Epidermal melanocyte (primary cell): ENCODE data around the gene ADD3.

Experiments used
- DNase-seq: peaks from one replicate; pipeline ENCODE4 v3.0.0; 2011; ENCODE audit warnings: low spot score; ENCODE audit not compliant: insufficient read length

Gene ADD3

DNA sequence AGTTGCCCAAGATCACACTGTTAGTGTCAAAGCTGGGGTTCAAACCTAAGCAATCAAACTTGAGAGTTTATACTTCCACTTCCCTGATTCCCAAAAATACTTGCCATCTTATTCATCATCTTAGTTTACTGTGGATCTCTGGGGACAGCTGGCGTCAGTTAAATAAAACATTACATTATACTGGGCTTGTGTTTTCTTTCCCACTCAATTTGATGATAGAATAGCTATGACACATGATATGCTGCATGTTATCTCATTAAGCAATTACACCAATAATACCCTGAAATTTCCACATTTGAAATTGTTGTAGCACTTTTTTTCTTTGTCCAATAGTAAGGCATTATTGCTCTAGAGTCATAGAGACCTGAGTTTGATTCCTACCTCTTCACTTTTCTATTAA lies 136.7 kb downstream of the ADD3 start:
- DNase-seq: no peak

- DNase-seq: no peak
These were observed 140.2 kb downstream of the ADD3 start for GRCh38 chr10:110147961-110148360.

DNA sequence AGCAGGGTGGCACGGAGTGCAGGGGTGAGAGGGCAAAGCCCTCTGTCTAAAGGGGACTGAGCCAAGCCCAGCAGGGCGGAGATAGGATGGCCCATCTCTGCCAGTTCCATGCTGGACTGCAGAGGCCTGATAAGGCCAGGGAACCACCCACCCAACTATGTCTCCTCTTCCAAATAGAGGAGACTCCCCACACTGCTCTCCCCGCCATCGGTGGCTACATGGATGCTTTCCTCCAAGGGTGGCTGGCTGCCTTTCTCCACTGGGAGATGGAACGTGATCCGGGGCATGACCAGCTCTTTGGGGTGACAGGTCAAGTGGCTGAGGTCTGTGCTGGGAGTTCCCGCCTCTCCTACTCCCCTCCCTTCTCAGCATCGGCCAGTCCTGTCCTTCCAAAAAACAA lies 141.5 kb downstream of the ADD3 start:
- DNase-seq: no peak

GRCh38 chr10:110150046-110150445 lies 142.3 kb downstream of the ADD3 start:
- no peak for DNase-seq

DNA sequence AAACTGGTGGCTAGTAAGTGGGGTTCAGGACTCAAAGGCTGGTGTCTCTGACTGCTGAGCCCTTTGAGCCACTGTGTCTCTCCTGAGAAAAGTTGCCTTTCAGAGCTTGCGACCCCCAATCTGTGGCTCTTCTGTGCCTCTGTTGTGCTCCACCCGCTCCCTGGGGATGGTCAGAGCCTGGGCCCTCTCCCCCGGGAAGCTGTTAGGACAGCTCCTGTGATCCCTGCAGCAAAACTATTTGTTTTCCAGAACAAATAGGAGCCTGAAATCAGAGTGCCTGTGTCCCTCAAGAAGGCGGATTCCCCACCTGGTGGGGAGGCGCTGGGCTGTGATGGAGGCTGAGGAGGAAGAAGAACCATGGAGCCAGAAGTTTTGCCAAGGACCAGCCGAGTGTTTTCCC lies 143.2 kb downstream of the ADD3 start:
- DNase-seq: no peak

GRCh38 chr10:110151467-110151866 lies 143.7 kb downstream of the ADD3 start:
- DNase-seq: no peak

DNA sequence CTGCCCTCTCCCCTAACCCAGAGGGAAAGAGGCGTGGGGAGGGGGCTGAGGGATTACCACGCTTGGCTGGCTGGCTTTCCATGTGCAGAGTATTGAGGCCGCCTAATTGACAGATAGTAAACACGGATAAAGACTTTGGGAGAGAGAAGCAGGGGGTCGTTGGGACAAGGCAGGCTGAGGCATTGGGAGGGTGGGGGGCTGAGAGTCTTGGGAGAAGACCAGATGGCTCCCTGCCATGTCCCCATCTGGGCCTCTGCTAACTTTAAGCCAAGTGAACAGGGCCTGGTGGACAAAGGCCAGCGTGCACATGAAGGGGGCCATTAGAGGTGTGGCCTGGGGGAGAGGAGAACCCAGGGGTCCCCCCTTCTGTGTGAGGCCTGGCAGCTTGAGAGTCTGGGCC lies 144.2 kb downstream of the ADD3 start:
- no peak for DNase-seq

- DNase-seq: no peak
These were observed 145.6 kb downstream of the ADD3 start for GRCh38 chr10:110153396-110153795.

- DNase-seq: no peak
These were observed 148.3 kb downstream of the ADD3 start for GRCh38 chr10:110156046-110156445.

DNA sequence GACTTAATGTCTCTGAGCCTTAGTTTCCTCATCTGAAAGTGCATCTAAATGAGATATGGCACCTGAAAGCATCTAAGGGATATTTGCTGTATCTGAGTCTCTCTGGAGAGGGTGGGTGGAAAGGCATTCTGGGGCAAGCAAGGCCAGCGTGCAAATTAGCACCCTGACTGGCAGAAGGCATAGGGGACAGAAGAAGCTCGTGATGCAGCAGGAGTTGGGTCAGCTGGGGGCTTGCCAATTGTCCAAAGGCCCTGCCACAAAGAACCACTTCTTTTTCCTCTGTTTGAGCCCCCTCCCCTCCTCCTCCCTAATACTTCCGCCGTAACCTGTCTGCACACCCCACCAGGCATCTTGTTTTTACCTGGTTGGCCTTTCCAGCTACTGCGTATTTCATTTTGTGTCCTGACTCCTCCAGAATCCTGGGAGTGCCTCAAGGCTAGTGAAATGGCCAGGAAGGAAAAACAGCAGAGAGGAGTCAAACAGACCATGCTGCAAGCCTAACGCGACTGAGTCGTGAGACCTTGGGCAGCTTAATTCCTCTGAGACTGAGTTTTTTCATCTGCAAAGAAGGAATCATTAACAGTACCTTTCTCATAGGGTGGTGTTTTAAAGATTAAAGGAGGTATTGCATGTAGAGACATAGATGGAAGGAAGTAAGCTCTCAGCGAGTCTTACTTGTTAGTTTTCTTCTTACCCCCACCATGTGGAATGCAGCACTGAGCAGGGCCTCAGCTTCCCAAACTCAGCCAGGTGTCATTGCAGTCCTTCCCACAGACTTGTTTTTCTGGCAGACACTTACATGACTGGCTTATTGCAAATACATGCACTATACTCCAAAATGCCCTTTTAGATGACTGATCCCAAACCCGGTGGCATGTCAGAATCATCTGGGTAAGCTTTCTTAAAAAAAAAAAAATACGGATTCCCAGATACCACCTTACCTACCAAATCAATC lies 150.5 kb downstream of the ADD3 start:
- no peak for DNase-seq

- DNase-seq: no peak
These were observed 152.3 kb downstream of the ADD3 start for GRCh38 chr10:110160081-110160480.

DNA sequence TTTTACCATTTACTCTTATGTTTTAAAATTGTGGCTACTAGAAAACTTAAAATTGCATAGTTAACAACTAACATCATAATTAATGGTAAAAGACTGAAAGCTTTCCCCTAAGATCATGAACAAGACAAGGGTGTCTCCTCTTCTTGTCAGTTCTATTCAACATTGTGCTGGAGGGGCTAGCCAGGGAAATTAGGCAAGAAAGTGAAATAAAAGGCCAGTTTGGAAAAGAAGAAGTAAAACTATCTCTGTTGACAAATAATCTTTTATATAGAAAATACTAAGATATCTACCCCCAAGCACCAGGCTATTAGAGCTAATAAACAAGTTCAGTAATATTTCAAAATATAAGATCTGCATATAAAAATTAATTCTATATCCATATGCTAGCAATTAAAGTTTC lies 152.7 kb downstream of the ADD3 start:
- DNase-seq: no peak

- DNase-seq: no peak
These were observed 155.0 kb downstream of the ADD3 start for GRCh38 chr10:110162741-110163145.

DNA sequence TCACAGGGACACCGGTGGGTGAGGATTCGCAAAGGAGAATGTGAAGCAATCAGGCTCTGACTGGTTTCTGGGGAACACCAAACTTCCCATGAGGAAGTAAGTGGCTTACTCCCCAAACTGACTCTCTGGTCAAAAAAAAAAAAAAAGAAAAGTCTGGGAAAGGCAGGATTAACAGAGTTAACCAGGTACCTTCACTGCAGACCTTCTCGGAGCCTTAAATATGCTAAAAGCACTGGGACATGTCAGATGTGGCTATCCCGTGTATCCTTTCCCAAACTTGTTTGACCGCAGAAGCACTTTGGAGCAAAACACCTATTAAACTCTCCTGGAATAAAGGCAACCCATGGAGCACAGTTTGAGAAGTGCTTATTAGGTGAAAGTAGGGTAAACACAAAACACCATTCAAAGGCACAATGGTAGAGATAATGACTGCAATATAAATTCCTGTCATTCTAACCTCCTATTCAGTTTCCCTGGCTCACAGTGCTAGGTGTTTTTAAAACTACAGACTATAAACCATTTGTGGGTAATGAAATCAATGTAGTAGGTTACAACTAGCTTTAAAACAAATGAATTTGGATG lies 155.5 kb downstream of the ADD3 start:
- no peak for DNase-seq

DNA sequence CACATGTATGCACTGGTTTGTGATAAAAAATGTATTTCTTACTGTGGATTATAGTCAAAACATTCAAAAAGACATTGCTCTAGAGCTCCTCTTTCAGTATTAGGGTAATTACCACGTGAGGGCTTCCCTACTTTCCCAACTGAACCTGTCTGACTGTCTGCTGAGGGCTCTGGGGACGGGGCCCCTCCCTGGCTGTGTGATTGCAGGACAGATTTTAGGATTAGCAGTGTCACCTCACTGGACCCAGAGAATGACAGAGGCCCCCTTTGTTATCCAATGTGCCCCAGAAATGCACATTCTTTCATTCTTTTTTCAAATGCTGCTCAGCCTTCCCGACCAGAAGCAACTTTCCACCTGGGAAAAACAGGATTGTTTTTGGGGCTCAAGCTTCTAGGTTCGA lies 156.1 kb downstream of the ADD3 start:
- no peak for DNase-seq

DNA sequence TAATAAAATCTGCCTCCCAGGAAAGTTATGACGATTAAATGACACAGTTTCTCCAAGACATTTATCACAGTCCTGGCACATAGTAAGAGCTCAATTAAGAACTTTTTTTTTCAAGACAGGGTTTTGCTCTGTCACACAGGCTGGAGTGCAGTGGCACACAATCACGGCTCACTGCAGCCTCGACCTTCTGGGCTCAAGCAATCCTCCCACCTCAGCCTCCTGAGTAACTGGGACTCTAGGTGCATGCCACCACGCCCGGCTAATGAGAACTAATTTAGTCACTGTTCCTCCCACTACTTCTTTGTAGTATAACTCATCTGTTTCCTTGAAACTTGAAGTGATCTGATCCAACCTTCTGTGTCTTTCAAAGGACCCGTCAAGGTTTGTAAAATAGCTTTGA lies 157.5 kb downstream of the ADD3 start:
- DNase-seq: no peak

DNA sequence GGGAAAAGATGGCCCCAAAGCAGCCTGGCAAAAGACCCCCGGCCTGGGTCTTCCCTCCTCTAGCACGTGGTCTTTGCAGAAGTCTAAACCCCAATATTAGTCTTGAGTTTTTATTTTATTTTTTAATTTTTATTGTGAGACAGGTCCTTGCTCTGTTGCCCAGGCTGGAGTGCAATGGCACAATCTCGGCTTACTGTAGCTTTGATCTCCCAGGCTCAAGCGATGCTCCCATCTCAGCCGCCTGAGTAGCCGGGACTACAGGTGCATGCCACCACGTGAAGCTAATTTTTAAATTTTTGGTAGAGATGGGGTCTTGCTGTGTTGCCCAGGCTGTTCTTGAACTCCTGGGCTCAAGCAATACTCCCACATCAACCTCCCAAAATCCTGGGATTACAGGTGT lies 159.4 kb downstream of the ADD3 start:
- no peak for DNase-seq

DNA sequence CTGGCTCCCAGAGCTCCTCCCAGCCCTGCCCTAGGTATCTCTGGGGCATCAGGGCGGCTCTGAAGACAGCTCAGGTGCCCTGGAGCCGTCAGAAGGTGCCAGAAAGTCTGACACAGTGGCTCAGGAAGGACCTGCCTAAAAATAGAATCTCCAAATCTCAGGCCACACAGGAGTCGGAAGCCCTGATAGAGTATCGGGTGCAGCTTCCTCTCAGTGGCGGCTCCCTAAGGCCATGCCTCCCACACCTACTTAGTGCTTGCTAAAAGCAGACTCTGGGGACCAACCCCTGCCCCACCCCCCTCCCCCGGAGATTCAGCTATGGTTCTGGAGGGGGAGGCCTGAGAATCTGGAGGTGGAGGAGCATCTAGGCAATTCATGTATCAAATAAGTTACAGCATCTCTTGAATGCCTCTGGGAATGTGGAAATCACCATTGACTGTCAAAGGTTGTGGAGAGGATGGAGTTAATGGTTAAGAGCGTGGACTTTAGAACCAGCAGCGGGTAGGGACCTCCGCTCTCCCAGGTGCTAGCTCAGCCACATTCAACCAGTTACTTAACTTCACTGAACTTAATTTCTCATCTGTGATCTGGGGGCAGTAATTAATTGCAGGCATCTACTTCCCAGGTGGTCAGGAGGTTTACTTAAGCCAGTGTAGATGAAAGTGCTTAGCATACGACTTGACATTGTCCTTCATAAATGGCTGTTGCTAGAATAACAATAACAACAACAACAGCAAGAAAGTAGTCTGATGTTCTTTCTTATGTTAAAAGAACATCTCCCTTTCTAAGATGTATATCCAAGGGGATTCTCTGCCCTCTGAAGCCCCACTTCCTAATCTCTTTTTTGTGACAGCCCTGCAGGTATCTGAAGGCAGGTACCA lies 161.1 kb downstream of the ADD3 start:
- no peak for DNase-seq

DNA sequence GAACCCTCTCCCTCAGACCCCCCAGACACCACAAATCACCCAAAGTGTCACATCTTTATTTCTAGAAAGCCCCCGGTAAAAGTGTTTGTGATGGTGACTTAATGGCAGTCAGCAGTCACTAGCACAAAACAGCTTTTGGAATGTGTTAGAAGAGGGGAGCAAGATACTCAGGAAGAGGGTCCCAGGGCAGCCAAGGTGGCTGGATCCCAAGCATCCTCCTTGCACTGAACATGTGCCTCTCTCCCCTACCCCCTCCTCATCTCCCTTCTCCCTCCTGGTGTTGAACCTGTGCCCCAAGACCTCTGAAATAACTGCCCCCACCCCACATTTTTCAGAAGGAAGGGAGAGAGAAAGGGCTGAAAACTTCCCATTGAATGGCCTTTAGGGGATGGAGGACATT lies 161.8 kb downstream of the ADD3 start:
- DNase-seq: no peak

DNA sequence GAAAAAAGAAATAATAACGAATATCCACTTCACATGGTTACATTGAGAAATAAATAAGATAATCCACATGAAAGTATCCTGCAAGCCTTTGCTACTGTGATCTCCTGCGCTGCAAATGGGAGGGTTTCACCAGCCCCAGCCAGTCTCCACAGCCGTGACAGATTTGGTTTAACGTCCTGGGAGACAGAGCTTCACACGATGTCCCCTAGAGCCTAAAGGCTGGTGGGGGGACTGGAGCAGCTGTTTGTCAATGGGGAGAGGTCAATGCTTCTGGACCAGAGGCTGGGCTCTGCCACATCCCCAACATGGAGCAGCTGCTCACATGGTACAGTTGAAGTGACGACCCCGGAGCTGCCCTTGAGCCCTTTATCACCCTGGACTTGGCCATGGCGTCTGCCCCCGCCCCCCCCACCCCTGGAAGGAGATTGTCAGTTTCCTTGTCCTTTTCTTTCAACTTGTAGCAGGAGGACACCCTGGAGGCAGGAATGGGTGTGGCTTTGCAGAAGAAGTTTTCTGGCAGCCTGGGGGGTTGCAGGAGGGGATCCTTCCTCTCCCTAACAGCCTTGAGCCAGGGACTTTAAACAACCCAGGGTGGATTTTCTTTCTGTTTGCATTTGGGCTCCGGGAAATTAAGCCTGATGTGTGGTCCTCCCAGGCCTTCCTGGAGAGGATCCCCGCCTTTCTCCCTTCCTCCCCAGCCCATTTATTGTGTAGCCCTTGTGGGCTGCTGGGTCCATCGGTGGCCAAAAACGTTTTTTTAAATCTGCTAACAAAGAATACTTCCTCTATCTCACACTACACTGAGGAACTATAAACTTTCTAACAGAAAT lies 162.6 kb downstream of the ADD3 start:
- no peak for DNase-seq

DNA sequence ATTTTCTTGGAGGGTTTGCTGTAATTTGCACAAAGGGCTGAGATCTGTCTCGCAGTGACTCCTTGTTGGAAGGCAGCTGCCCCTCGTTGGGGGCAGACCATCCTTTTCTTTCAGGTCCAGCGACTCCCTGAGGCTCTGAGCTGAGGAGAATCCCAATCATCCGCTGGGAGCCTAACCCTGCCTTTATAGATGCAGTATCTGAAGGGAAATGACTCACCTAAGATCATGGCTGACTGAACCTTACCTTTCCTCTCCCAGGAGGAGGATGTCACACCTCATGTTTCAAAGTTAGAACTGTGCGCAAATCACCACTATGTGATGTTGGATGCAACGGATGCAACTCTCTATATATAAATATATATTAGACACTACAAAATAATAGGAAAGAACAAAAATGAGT lies 163.2 kb downstream of the ADD3 start:
- no peak for DNase-seq
